Small intestine (tissue), 7 donors: ENCODE data around the gene SYNM. TPM values are rescaled to one million over a fixed set of nuclear protein-coding genes. Genes with fewer than 3 reads are reported as not detected.

ENCODE experiments used
- DNase-seq, 2 donors: peaks; one replicate each; pipeline versions ENCODE4 v3.0.0 to v3.0.0-alpha.2; 2013
- FAIRE-seq: peaks from 2 replicates; lab custom pipeline; 2012; peaks lifted over from hg19 to GRCh38; lab: Jason Lieb, UNC
- H3K27ac ChIP-seq, 3 donors: one replicate each; pipeline ENCODE4 v1.5.1; 2013; ENCODE audit warnings: low read length in 2 of 3, mild to moderate bottlenecking in 2 of 3, control low read depth in 1 of 3, inconsistent platforms in 1 of 3, low read depth in 1 of 3, moderate library complexity in 1 of 3
- H3K27me3 ChIP-seq, 3 donors: one replicate each; pipeline ENCODE4 v1.6.1; 2013; ENCODE audit warnings: low read length in 3 of 3, inconsistent platforms in 1 of 3; ENCODE audit not compliant: control insufficient read depth in 3 of 3, insufficient read depth in 3 of 3
- H3K36me3 ChIP-seq, 3 donors: one replicate each; pipeline ENCODE4 v1.6.1; 2013; ENCODE audit warnings: low read length in 3 of 3, inconsistent platforms in 1 of 3, low read depth in 1 of 3, mild to moderate bottlenecking in 1 of 3, moderate library complexity in 1 of 3; ENCODE audit not compliant: control insufficient read depth in 3 of 3, insufficient read depth in 2 of 3
- H3K4me1 ChIP-seq, 3 donors: one replicate each; pipeline ENCODE4 v1.6.1; 2013; ENCODE audit warnings: low read length in 2 of 3, inconsistent platforms in 1 of 3, low read depth in 1 of 3, mild to moderate bottlenecking in 1 of 3, moderate library complexity in 1 of 3; ENCODE audit not compliant: control insufficient read depth in 3 of 3, insufficient read depth in 2 of 3
- H3K4me3 ChIP-seq, 3 donors: one replicate each; pipeline ENCODE4 v1.5.1; 2013; ENCODE audit warnings: low read length in 3 of 3, control low read depth in 1 of 3, inconsistent platforms in 1 of 3, low read depth in 1 of 3, mild to moderate bottlenecking in 1 of 3, moderate library complexity in 1 of 3
- H3K9me3 ChIP-seq, 2 donors: one replicate each; pipeline ENCODE4 v1.6.1; 2013; ENCODE audit warnings: low read depth in 1 of 2, low read length in 1 of 2; ENCODE audit not compliant: control insufficient read depth in 2 of 2, insufficient read depth in 1 of 2
- WGBS, 3 donors: extraction: QIAGEN DNeasy Blood & Tissue Kit; methylation state at CpG; one replicate each; pipeline ENCODE4 v1.1.7; 2013; 5-methylcytosine and 5-hydroxymethylcytosine counted together
- polyA plus RNA-seq, 4 donors: library from polyadenylated mRNA; stranded (reverse) in 3 of 4; unstranded in 1 of 4; fragments of 200-250 nt in 3 of 4; fragments of 120-200 nt in 1 of 4; gene quantifications; one replicate each; pipeline versions ENCODE4 v1.2.1 to v1.2.3, GENCODE V29; 2013
- donor health status: healthy with polysubstance abuse.
- donor health status: control.
- donor health status: control.
- donor health status: Bipolar disorder and iron deficiency.
- donor health status: healthy.

SYNM gene
- polyA plus RNA-seq, 4 donors: 2.9 to 18.1 (median 3.3) TPM

GRCh38 chr15:99163271-99164062 is 58.6 kb downstream of the SYNM start:
- H3K4me1 ChIP-seq: no peaks in the 10 kb centered on the region
- H3K27ac ChIP-seq: no peak overlapping the region
- peaks cover 0 to 32% (median 0%) of the 10 kb centered on the region in 3 donors for H3K36me3 ChIP-seq
- DNase-seq: no peak
- no peaks in the 10 kb centered on the region for H3K9me3 ChIP-seq
- WGBS, 3 donors: 83 to 88% (median 86%) methylated on average over 4 of the region's 4 CpGs
- no peak for FAIRE-seq
- H3K4me3 ChIP-seq: no peak overlapping the region
- no peaks in the 10 kb centered on the region for H3K27me3 ChIP-seq

DNA sequence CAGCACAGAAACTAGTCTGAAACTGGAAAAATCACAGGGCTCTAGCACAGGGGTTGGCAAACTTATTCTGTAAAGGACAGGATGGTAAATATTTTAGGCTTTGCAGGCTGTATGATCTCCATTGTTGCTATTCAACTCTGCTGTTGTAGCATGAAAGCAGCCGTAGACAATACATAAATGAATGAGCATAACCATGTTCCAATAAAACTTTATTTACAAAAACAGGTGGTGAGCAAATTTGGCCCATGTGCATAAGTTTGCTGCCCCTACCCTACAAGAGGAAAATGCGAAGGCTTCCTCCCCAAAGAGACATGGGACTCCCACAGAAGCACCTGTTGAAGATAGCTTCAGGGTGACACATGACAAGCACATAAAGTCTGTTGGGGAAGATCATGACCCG is 59.2 kb downstream of the SYNM start:
- 91 to 97% (median 96%) methylated on average over 3 of the region's 3 CpGs for WGBS, 3 donors
- FAIRE-seq (no peak), DNase-seq (no peak)
- peaks cover 0 to 32% (median 0%) of the 10 kb centered on the region in 3 donors for H3K36me3 ChIP-seq
- H3K27me3 ChIP-seq: no peaks in the 10 kb centered on the region
- no peaks in the 10 kb centered on the region for H3K9me3 ChIP-seq
- no peaks in the 10 kb centered on the region for H3K4me1 ChIP-seq
- H3K4me3 ChIP-seq: no peak overlapping the region
- no peak overlapping the region for H3K27ac ChIP-seq

GRCh38 chr15:99165020-99165790 is 60.3 kb downstream of the SYNM start:
- WGBS, 3 donors: 83 to 92% (median 90%) methylated on average over 3 of the region's 3 CpGs
- no peak overlapping the region for H3K4me3 ChIP-seq
- no peaks in the 10 kb centered on the region for H3K4me1 ChIP-seq
- DNase-seq (no peak), FAIRE-seq (no peak)
- H3K27me3 ChIP-seq: no peaks in the 10 kb centered on the region
- H3K36me3 ChIP-seq: peaks cover 0 to 36% (median 0%) of the 10 kb centered on the region in 3 donors
- H3K27ac ChIP-seq: no peak overlapping the region
- H3K9me3 ChIP-seq: no peaks in the 10 kb centered on the region

GRCh38 chr15:99165956-99166689 is 61.2 kb downstream of the SYNM start:
- Histone ChIP-seq H3K27me3 (no peaks in the 10 kb centered on the region), H3K27ac (no peak overlapping the region), H3K36me3 (peaks cover 0 to 45% (median 0%) of the 10 kb centered on the region in 3 donors), H3K9me3 (no peaks in the 10 kb centered on the region), H3K4me3 (no peak overlapping the region), H3K4me1 (no peaks in the 10 kb centered on the region)
- no peak for FAIRE-seq
- 87 to 90% (median 90%) methylated on average over 23 of the region's 23 CpGs for WGBS, 3 donors
- DNase-seq: no peak

GRCh38 chr15:99167201-99167600 is 62.3 kb downstream of the SYNM start:
- WGBS, 3 donors: 78 to 85% (median 83%) methylated on average over 5 of the region's 5 CpGs
- Histone ChIP-seq H3K36me3 (peaks cover 0 to 47% (median 2%) of the 10 kb centered on the region in 3 donors), H3K4me1 (no peaks in the 10 kb centered on the region), H3K27ac (no peak overlapping the region), H3K27me3 (no peaks in the 10 kb centered on the region), H3K4me3 (no peak overlapping the region), H3K9me3 (no peaks in the 10 kb centered on the region)
- FAIRE-seq: no peak
- DNase-seq: no peak

DNA sequence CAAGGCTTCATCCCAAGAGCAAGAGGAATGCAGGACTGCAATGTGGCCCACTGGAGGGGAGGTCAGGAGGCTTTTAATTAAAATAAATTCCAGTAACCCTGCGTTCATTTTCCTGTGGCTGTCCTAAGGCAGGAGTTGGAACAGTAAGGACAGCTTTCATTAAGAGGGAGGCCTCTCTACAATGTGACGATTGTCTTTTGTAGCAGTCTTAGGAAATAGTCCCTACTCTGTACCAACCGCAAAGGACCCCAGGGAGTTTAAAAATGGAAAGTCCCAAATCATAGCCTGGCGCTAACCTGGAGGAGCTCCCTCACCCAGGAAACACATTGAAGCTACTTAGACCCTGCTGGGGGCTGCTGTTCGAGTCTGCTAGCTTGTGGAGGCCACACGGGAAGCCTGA is 62.8 kb downstream of the SYNM start:
- 81 to 95% (median 86%) methylated on average over 6 of the region's 6 CpGs for WGBS, 3 donors
- Histone ChIP-seq H3K36me3 (peaks cover 0 to 48% (median 2%) of the 10 kb centered on the region in 3 donors), H3K9me3 (no peaks in the 10 kb centered on the region), H3K27ac (no peak overlapping the region), H3K4me1 (no peaks in the 10 kb centered on the region), H3K4me3 (no peak overlapping the region), H3K27me3 (no peaks in the 10 kb centered on the region)
- DNase-seq: no peak
- no peak for FAIRE-seq

GRCh38 chr15:99168601-99169580 is 64.0 kb downstream of the SYNM start:
- Histone ChIP-seq H3K4me3 (no peak overlapping the region), H3K4me1 (no peaks in the 10 kb centered on the region), H3K27ac (peak overlapping the region in 2 of 3 donors; percentile 60 to 78), H3K27me3 (no peaks in the 10 kb centered on the region), H3K9me3 (no peaks in the 10 kb centered on the region), H3K36me3 (peaks cover 0 to 52% (median 2%) of the 10 kb centered on the region in 3 donors)
- WGBS, 3 donors: 89 to 94% (median 91%) methylated on average over 5 of the region's 5 CpGs
- FAIRE-seq: no peak
- DNase-seq: no peak
